ENCODE data around the gene MLLT3.

DNA sequence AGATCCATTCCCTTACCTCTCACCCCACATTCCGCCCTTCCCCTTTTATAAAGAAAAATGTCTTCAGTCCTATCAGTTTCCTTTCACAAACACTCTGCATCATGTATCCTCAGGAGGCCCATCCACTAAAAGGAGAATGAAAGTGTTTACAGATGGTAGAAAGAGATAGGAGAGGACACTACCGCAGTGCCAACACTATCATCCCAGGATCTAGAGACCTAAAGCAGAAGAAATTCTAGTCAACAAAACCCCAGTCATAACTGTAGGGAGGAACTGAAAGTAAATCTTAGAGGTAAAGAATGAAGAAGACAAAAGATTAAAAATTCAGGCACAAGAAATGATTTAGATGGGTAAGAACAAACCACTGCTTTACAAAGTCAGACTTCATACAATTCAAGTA lies 114.1 kb downstream of the MLLT3 start:
- TF ChIP-seq ZNF124 (CRISPR knock-in tag; IDR thresholded peaks at IDR 0.05) (no peak), ZNF749 (CRISPR knock-in tag; IDR thresholded peaks at IDR 0.05; ENCODE audit: borderline replicate concordance) (no peak), GABPB1 (CRISPR knock-in tag; IDR thresholded peaks at IDR 0.05) (no peak), SOX6 (IDR thresholded peaks at IDR 0.05) (no peak), SOX6 (CRISPR knock-in tag; IDR thresholded peaks at IDR 0.05) (no peak), ZSCAN25 (CRISPR knock-in tag; IDR thresholded peaks at IDR 0.05) (no peak), CBFB (CRISPR knock-in tag; IDR thresholded peaks at IDR 0.05) (no peak)
- TF ChIP-seq, protein P1, sequence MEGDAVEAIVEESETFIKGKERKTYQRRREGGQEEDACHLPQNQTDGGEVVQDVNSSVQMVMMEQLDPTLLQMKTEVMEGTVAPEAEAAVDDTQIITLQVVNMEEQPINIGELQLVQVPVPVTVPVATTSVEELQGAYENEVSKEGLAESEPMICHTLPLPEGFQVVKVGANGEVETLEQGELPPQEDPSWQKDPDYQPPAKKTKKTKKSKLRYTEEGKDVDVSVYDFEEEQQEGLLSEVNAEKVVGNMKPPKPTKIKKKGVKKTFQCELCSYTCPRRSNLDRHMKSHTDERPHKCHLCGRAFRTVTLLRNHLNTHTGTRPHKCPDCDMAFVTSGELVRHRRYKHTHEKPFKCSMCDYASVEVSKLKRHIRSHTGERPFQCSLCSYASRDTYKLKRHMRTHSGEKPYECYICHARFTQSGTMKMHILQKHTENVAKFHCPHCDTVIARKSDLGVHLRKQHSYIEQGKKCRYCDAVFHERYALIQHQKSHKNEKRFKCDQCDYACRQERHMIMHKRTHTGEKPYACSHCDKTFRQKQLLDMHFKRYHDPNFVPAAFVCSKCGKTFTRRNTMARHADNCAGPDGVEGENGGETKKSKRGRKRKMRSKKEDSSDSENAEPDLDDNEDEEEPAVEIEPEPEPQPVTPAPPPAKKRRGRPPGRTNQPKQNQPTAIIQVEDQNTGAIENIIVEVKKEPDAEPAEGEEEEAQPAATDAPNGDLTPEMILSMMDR (CRISPR knock-in tag; IDR thresholded peaks at IDR 0.05) = no peak

All from HepG2 (cell line).